HuH-7 (cell line): Measurements from ENCODE around the gene GPR176.

ENCODE experiments used
- DNase-seq: peaks from one replicate; pipeline ENCODE4 v3.0.0; 2011; ENCODE audit warnings: low spot score

The GPR176 gene

GRCh38 chr15:39919748-39920509 is at the start of gene GPR176:
GPR176 (minus strand) TSS chr15:39920266; CDS start chr15:39920026, 240 bp downstream.
- DNase-seq = no peak

DNA sequence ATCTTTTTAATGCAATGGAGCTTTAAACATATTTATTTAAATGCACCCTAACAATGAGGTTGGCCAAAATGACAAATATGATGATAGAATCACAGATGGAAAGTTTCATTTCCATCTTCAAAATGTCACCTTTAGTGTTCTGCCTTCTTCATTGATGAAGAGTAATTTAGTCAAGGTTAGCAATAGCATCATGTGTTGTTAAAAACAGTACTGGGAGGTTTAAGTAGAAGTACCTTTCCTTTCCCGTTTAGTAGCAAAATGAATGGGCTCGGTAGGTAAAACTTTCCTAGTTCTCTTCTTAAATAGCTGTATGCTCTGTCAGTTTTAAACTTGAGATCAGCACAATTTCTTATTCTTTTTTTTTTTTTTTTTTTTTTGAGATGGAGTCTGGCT is 48.9 kb upstream of the GPR176 start:
- no peak for DNase-seq

DNA sequence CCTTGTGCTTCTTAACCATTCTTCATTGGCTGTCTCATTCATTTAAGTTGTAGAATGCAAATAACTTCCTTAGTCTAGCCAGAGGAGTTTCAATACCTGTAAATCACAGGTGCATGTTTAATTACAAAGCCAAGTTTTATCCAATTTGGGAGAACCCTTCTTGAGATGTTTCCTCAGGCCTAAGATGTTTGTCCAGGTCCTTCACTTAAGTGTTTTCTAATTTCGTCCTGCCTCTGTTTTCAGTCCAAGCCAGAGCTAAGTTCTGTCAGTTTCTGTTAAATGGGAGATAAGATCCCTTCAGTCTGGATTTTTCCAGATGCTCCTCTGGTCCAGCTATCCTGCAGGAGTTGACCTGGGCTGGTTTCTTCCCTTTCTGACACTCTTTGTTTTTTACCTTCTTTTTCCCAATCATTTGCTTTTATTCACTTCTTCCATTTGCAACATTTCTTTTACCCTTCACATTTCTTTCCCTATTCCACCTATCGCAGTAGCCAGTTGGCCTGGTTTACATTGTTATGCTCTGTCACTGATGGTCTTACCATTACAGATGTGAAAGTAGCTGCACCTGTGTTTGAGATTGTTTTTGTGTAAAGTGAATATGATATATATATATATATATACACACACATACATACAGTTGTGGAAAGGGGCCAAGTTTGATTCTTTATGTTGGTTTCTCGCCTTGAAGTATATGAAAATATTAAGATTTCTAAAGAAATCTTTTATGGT is 48.4 kb upstream of the GPR176 start:
- DNase-seq = no peak

DNA sequence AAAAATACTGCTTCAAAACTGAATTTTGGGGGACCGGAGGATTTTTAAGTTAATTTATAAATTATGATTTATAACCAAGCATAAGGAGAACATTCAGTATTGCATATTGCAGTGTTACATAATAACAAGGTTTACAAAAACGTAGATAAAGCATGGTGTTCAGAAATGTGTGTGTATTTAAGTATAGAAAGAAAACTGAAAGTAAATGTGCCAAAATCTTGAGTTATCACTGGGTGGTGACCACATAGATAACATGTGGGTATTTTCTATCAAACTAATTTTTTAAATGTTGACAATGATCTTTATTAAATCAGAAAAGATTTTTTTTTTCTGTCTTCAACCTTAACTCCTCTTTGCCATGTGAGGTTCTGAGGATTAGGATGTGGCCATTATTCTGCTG is 46.5 kb upstream of the GPR176 start:
- DNase-seq = no peak

- no peak for DNase-seq
Measured at GRCh38 chr15:39963786-39964185, 43.7 kb upstream of the GPR176 start.

DNA sequence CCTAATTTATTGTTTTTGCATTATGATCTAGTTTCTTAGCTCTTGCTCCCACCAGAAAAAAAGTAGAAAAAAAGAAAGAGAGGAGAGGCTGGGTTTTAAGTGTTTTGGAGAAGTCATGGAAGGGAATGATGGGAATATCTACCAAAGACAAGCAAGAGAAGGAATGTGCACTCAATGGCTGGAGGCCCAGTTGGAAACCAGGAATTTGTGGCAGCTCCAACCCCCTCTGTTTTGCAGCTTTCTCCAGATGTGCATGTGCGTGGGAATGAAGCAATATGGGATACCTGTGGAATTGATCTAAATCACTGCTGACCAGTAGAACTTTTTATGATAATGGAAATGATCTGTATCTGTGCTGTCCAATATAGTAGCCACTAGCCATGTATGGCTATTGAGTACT is 41.0 kb upstream of the GPR176 start:
- no peak for DNase-seq

DNA sequence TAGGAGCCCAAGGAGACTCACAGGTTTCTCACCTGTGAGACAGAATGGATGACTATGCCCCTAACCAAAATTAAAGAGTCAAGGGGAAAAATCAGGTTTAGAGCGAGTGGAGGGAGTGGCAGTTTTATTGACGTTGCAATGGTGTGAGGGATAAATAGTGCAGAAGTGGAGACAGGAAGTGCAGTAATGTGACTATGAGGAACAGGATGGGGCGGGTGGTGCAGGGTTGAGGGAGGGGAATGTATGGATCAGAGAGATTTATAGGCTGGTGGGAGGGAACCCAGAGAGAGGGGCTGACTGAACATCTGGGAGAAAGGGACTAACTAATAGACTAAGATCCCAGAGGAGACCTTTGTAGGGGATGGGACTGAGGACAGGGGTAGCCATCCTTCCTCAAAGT is 40.3 kb upstream of the GPR176 start:
- no peak for DNase-seq

DNA sequence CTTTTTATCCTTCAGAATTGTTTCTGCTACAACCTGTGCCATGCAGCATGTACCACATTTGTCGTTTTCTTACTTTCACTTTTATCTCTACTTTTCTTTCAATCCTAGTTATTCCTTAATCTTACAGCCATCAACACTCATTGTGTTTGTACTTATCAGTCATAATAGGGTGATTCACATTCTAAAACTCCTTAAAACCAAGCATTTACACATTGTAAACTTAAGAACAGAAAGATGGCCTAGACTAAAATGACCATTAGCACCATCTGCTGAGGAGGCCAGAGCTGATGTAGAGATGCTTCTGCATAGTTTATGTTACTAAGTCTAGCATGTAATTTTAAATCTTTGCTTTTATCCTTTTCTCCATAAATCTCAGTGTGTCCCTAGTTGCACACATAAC is 39.3 kb upstream of the GPR176 start:
- DNase-seq = no peak

DNA sequence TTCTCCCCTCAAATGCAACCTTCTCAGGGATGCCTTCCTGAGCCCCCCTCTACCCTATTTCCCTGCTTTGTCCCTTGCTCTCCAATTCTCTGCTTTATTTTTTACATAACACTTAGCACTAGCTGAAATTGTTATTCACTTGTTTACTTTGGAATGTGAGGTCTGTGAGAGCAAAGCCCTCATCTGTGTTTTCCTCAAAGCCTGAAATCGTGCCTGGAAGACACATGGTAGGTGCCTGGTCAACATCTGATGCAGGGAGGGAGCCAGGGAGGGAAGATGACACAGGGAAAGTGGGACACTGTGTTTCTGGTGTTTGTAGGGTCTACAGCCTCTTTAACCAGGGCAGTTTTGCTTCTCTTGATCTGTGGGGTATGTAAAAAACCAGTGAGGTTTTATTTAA is 37.4 kb upstream of the GPR176 start:
- no peak for DNase-seq

DNA sequence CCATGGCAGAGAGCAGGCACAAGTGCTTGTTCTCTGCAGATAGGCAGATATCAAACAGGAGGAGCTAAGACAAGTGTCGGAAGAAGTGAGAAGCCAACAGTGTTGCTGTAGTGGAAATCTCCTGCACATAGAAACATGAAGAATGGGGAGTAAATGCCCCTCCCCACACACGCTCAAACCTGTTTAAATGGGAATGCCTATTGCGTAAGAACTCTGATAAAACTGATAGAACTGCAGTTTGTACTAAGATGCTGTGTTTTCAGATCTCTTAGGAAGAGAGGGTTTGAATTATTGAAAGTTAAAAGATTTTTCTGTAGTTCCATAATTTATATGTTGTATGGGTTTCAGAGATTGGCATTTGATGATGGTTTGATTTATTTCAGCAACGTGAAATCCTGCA is 33.5 kb upstream of the GPR176 start:
- no peak for DNase-seq

GRCh38 chr15:39951561-39951960 is 31.5 kb upstream of the GPR176 start:
- DNase-seq = no peak

DNA sequence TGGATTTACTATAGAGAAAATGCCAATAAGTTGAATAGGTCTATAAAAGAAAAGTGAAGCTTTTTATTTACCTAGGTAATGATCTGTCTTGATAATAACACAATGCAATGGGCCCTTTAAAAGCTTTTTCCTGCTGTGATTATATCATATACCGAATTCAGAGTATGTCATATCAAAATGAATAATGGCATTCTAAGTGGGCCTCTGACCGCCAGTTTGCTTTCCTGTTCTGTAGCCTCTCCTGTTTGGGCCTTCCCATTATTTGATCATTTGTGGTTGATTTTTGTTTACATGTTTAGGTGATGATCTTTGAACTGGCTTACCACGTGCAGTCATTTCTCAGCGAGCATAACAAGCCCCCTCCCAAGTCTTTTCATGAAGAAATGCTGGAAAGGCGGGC is 28.8 kb upstream of the GPR176 start:
- DNase-seq = no peak

GRCh38 chr15:39947401-39948197 is 27.5 kb upstream of the GPR176 start:
- DNase-seq = no peak

- DNase-seq = no peak
Measured at GRCh38 chr15:39946862-39947261, 26.8 kb upstream of the GPR176 start.

- DNase-seq = no peak
Measured at GRCh38 chr15:39944726-39945125, 24.7 kb upstream of the GPR176 start.

DNA sequence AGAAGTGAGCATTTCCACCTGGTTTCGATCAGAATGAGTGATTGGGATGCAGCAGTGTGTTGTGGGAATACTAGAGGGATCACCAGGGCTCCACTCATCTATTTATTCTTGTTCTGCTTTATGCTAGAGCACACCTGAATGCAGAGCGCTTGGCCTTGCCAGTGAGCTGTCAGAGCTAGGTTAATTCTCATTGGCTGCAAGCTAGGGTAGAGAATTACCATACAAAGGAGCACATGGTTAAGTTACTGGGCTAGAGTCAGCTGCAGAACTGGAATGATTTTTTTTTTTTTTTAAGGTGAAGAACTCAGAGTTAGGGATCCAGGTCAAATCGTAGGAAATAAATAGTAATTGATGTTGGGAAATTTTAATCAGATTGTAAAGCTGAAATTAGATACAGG is 22.7 kb upstream of the GPR176 start:
- no peak for DNase-seq

GRCh38 chr15:39942101-39942752 is 22.2 kb upstream of the GPR176 start:
- DNase-seq = no peak

DNA sequence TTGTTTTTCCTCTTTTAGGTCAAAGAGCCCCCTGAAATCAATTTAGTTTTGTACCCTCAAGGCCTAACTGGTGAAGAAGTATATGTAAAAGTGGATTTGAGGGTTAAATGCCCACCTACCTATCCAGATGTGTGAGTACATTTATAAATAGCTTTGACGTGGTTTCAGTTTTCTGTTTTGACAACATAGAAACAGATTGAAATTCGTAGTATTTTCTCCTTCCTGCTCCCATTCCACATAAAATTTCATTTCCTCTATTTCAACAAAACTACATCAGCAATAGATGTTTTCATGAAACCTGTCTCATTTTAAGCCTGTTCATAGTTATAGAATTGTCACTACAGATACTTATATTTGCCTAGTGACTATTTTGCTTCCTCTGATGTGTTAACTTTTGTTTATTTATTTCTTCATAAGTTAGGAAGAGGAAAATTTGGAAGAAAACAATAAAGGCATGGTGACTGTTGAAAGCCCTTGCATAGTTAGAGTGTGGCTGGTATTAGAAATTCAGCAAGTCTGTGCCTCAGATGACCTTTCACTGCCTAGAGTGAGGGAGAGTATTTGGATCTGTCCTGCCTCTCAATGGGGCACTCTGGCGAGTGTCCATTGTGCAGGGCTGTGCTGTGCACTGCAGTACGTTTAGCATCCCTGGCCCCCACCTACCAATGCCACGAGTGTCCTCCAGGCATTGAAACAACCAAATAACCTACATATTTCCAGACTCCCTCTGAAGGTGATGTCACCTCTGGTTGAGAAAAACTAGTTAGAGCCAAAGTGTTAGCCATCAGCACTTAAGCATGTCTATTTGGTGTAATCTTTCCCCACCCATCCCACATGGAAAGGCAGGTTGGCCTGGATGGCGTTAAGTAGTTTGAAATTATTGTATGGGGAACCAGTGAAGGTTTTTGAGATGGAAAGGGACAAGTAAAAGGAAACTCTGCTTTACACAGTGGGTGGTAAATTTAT is 19.7 kb upstream of the GPR176 start:
- DNase-seq = no peak

GRCh38 chr15:39937696-39938095 is 17.6 kb upstream of the GPR176 start:
- no peak for DNase-seq

DNA sequence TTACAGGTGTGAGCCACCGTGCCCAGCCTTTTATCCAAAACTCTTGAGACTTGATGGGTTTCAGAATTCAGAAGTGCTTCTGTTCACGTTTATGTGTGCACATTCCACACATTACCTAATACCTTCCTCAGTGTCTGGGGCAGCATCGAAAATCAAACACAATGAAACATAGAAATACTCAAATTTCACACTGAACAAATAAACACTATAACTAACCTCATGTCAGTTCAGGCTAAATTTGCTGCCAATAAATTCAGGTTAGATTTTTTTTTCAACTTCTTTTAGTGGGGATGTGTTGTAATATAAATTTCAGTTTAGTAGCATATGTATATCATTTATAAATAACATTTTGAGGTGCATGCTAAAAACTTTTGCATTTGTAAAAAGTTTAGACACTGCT is 16.6 kb upstream of the GPR176 start:
- no peak for DNase-seq

DNA sequence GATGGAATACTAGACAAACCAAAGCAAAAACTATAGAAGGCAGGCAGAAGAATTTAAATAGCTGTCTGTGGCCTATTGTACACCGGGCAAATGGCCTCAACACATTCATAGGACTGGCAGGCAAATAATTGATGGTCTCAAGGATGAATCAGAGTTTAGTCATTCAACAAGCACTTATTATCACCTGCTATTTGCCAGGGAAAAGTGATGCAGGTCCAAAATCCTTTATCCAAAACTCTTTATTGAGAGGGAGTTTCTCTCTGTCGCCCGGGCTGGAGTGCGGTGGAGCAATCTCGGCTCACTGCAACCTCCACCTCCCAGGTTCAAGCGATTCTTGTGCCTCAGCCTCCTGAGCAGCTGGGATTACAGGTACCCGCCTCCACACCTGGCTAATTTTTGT is 16.1 kb upstream of the GPR176 start:
- no peak for DNase-seq
